MM.1S (cell line): ENCODE data around the gene PRMT7.

Experiments
- EZH2 ChIP-seq: fragments of 300-600 bp; sonication (generic); optimal IDR thresholded peaks from 2 replicates; pipeline ENCODE3; 2017; ENCODE audit warnings: low read depth, mild to moderate bottlenecking, antibody characterized with exemption, low read length, mixed read lengths
- TF ChIP-seq, protein P1 (sequence below): fragments of 300-600 bp; sonication (generic); IDR thresholded peaks from 2 replicates; pipeline ENCODE4 v1.5.1; 2016; ENCODE audit warnings: antibody characterized with exemption, low read length, mixed read lengths

DNA sequence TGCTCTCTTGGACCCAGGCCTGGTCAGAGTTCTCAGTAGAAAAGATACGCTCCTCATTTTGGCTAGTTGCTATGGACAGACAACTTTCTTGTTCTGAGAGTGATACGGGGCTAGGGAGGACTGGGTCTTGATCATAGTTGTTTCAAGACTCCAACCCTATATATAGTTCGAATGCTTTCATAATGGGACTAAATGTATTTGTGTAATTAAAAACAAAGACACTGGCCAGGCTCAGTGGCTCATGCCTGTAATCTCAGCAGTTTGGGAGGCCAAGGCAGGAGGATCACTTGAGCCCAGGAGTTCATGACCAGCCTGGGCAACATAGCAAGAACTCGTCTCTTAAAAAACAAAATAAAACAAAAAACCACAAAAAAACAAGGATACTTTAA, 28.8 kb upstream of the PRMT7 start:
- TF ChIP-seq, protein P1, sequence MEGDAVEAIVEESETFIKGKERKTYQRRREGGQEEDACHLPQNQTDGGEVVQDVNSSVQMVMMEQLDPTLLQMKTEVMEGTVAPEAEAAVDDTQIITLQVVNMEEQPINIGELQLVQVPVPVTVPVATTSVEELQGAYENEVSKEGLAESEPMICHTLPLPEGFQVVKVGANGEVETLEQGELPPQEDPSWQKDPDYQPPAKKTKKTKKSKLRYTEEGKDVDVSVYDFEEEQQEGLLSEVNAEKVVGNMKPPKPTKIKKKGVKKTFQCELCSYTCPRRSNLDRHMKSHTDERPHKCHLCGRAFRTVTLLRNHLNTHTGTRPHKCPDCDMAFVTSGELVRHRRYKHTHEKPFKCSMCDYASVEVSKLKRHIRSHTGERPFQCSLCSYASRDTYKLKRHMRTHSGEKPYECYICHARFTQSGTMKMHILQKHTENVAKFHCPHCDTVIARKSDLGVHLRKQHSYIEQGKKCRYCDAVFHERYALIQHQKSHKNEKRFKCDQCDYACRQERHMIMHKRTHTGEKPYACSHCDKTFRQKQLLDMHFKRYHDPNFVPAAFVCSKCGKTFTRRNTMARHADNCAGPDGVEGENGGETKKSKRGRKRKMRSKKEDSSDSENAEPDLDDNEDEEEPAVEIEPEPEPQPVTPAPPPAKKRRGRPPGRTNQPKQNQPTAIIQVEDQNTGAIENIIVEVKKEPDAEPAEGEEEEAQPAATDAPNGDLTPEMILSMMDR: no peak
- TF ChIP-seq EZH2: no peak
